NCI-H2227 (cell line): ENCODE results near the gene EPS15.

Experiments
- DNase-seq: peaks from one replicate; lab custom pipeline; 2025; ENCODE audit not compliant: unreplicated experiment; lab: John Stamatoyannopoulos, UW

The EPS15 gene

GRCh38 chr1:51321924-51322280 is 197.2 kb downstream of the EPS15 start:
- no peak for DNase-seq

GRCh38 chr1:51320967-51321923 is 197.8 kb downstream of the EPS15 start:
- no peak for DNase-seq

- no peak for DNase-seq
Observed at GRCh38 chr1:51317798-51318197, 201.3 kb downstream of the EPS15 start.

- no peak for DNase-seq
Observed at GRCh38 chr1:51316846-51317120, 202.3 kb downstream of the EPS15 start.

GRCh38 chr1:51316113-51316845 is 202.8 kb downstream of the EPS15 start:
- no peak for DNase-seq

GRCh38 chr1:51314974-51315373 is 204.1 kb downstream of the EPS15 start:
- DNase-seq: no peak

- no peak for DNase-seq
Observed at GRCh38 chr1:51313961-51314777, 204.9 kb downstream of the EPS15 start.

GRCh38 chr1:51313268-51313852 is 205.7 kb downstream of the EPS15 start:
- DNase-seq: no peak

- no peak for DNase-seq
Observed at GRCh38 chr1:51312718-51313117, 206.3 kb downstream of the EPS15 start.

GRCh38 chr1:51311826-51312225 is 207.2 kb downstream of the EPS15 start:
- DNase-seq: no peak

GRCh38 chr1:51310871-51311613 is 208.0 kb downstream of the EPS15 start:
- no peak for DNase-seq

- DNase-seq: no peak
Observed at GRCh38 chr1:51309291-51309690, 209.8 kb downstream of the EPS15 start.

GRCh38 chr1:51308636-51309035 is 210.4 kb downstream of the EPS15 start:
- no peak for DNase-seq

GRCh38 chr1:51306950-51307349 is 212.1 kb downstream of the EPS15 start:
- DNase-seq: no peak

- DNase-seq: no peak
Observed at GRCh38 chr1:51305371-51305823, 213.7 kb downstream of the EPS15 start.

- no peak for DNase-seq
Observed at GRCh38 chr1:51304360-51304759, 214.7 kb downstream of the EPS15 start.
